ENCODE results near the gene NTRK2. TPM values are rescaled to one million over a fixed set of nuclear protein-coding genes. Genes with fewer than 3 reads are reported as not detected.

NTRK2 gene
- total RNA-seq, 2 experiments from 2014 or later: 0.06 TPM; not detected in 1

- CTCF ChIA-PET (ENCODE audit: unreplicated experiment): no interaction called here
- Histone ChIP-seq H3K79me2 (ENCODE audit: insufficient read depth, low read depth, low read length) (no peaks in the 10 kb centered on the region), H3K27ac (ENCODE audit: low read depth, low read length, poor library complexity, severe bottlenecking) (no peak overlapping the region), H3K4me1 (ENCODE audit: insufficient read depth, low read length, poor library complexity, severe bottlenecking) (no peaks in the 10 kb centered on the region), H3K4me2 (ENCODE audit: low read length) (no peak overlapping the region), H3K36me3 (ENCODE audit: insufficient read depth, low read length) (no peaks in the 10 kb centered on the region), H4K20me1 (ENCODE audit: insufficient read depth, low read length) (no peaks in the 10 kb centered on the region), H3K4me3 (ENCODE audit: low read depth, low read length, poor library complexity, severe bottlenecking) (no peak overlapping the region), H2AFZ (ENCODE audit: low read length) (no peak overlapping the region), H3K9me3 (ENCODE audit: low read length) (no peaks in the 10 kb centered on the region), H3K9me2 (ENCODE audit: insufficient read depth, low read length) (no peaks in the 10 kb centered on the region)
- TF ChIP-seq CTCF (conservative IDR thresholded peaks at IDR 0.05; ENCODE audit: low read length) (no peak), EZH2phosphoT487 (IDR thresholded peaks at IDR 0.05; ENCODE audit: borderline replicate concordance, low read depth, low read length) (no peak)
- no TSS peak for BruUV-seq (replicated peaks)
- no peak for DNase-seq (ENCODE audit: low spot score)
- intact Hi-C loops (cut with micrococcal nuclease; ENCODE audit: unreplicated experiment): no loop called here
- POLR2A ChIA-PET: no interaction called here
Observed at GRCh38 chr9:85046475-85046874, 376.9 kb downstream of the NTRK2 start.

DNA sequence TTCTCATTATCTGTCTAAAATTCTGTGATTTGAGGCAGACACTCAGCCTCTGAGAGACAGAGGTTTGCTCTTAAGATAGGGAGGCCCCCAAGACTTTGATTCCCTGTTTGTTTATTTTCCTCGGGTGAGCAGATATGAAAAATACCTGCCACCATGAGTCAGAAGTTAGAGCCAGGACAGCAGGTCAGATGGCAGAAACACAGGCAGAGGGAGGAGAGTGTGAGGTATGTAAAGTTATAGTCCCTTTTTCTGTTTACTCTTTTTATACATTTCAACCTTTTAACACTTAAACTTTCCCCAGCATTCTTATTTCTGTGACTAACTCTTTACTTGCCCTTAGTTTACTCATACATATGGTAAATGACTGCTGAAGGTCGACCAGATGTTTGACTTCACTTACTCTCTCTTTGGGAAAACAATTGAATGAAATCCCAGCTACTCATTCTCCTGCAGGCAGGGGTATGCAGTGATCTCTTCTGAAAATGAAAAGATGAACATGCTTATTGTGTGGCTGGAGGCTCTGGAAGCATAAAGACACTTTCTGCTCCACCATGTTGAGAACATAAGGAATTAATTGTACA, 383.8 kb downstream of the NTRK2 start:
- H3K4me3 ChIP-seq (ENCODE audit: low read depth, low read length, poor library complexity, severe bottlenecking): no peak overlapping the region
- no peaks in the 10 kb centered on the region for H3K4me1 ChIP-seq (ENCODE audit: insufficient read depth, low read length, poor library complexity, severe bottlenecking)
- no peak overlapping the region for H3K27ac ChIP-seq (ENCODE audit: low read depth, low read length, poor library complexity, severe bottlenecking)
- CTCF ChIA-PET (ENCODE audit: unreplicated experiment): no interaction called here
- no peaks in the 10 kb centered on the region for H3K36me3 ChIP-seq (ENCODE audit: insufficient read depth, low read length)
- intact Hi-C loops (cut with micrococcal nuclease; ENCODE audit: unreplicated experiment): no loop called here
- H3K4me2 ChIP-seq (ENCODE audit: low read length): no peak overlapping the region
- POLR2A ChIA-PET: no interaction called here
- no peaks in the 10 kb centered on the region for H4K20me1 ChIP-seq (ENCODE audit: insufficient read depth, low read length)
- no peak for TF ChIP-seq CTCF (conservative IDR thresholded peaks at IDR 0.05; ENCODE audit: low read length)
- TF ChIP-seq EZH2phosphoT487 (IDR thresholded peaks at IDR 0.05; ENCODE audit: borderline replicate concordance, low read depth, low read length): no peak
- H2AFZ ChIP-seq (ENCODE audit: low read length): no peak overlapping the region
- no TSS peak for BruUV-seq (replicated peaks)
- H3K9me2 ChIP-seq (ENCODE audit: insufficient read depth, low read length): no peaks in the 10 kb centered on the region
- H3K79me2 ChIP-seq (ENCODE audit: insufficient read depth, low read depth, low read length): no peaks in the 10 kb centered on the region
- DNase-seq (ENCODE audit: low spot score): no peak
- no peaks in the 10 kb centered on the region for H3K9me3 ChIP-seq (ENCODE audit: low read length)

DNA sequence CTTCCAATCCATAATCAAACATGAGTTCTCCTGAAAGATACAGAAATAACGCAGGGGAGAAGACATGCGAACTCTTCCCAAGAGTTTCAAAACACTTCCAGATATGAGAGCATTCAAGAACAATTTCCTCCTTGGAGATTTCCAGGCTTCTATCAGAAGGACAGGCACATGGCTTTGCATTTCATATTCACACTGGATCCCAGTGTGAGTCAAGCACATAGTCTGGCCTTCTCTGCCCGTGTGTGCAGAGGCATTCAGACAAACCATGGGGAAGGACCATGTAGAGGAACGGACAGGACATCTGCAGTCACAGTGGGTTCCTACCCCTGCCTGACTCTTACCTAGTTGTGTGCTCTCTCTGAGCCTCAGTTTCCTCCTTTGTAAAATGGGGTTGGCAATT, 384.5 kb downstream of the NTRK2 start:
- no peak for DNase-seq (ENCODE audit: low spot score)
- Histone ChIP-seq H3K36me3 (ENCODE audit: insufficient read depth, low read length) (no peaks in the 10 kb centered on the region), H4K20me1 (ENCODE audit: insufficient read depth, low read length) (no peaks in the 10 kb centered on the region), H2AFZ (ENCODE audit: low read length) (no peak overlapping the region), H3K79me2 (ENCODE audit: insufficient read depth, low read depth, low read length) (no peaks in the 10 kb centered on the region), H3K9me3 (ENCODE audit: low read length) (no peaks in the 10 kb centered on the region), H3K4me2 (ENCODE audit: low read length) (no peak overlapping the region), H3K9me2 (ENCODE audit: insufficient read depth, low read length) (no peaks in the 10 kb centered on the region), H3K4me3 (ENCODE audit: low read depth, low read length, poor library complexity, severe bottlenecking) (no peak overlapping the region), H3K27ac (ENCODE audit: low read depth, low read length, poor library complexity, severe bottlenecking) (no peak overlapping the region), H3K4me1 (ENCODE audit: insufficient read depth, low read length, poor library complexity, severe bottlenecking) (no peaks in the 10 kb centered on the region)
- intact Hi-C loops (cut with micrococcal nuclease; ENCODE audit: unreplicated experiment): no loop called here
- TF ChIP-seq CTCF (conservative IDR thresholded peaks at IDR 0.05; ENCODE audit: low read length) (no peak), EZH2phosphoT487 (IDR thresholded peaks at IDR 0.05; ENCODE audit: borderline replicate concordance, low read depth, low read length) (no peak)
- no TSS peak for BruUV-seq (replicated peaks)
- ChIA-PET CTCF (ENCODE audit: unreplicated experiment) (no interaction called here), POLR2A (interaction anchor here (0.7 kb wide), 1 partner anchor 346 kb away, joined by 5 read pairs; no protein-coding TSS in a partner anchor)

Measured in OCI-LY7 (cell line).